Measurements from ENCODE around the gene FUT3. TPM values are rescaled to one million over a fixed set of nuclear protein-coding genes. Genes with fewer than 3 reads are reported as not detected.
A peak's percentile ranks its signal among the peaks of the same experiment; 100 is the strongest.
"Not testable (repeated sequence)": the region's sequence is repeated elsewhere in the genome, so short reads cannot be mapped to it uniquely, and the experiment has no call there.

Gene FUT3
- total RNA-seq, 1 donor from 2014 or later, result 16.1 TPM

- Histone ChIP-seq H3K4me3 (ENCODE audit: low read depth, low read length) (no peak overlapping the region), H3K36me3 (ENCODE audit: control insufficient read depth, insufficient read depth, low read length) (peaks cover 2% of the 10 kb centered on the region), H3K27me3 (ENCODE audit: control insufficient read depth, insufficient read depth, low read length) (peaks cover 3% of the 10 kb centered on the region)
- TF ChIP-seq CTCF (IDR thresholded peaks at IDR 0.05; ENCODE audit: insufficient read depth, low read length, severe bottlenecking), result no peak
- DNase-seq (ENCODE audit: low read depth), result no peak
- FAIRE-seq, result no peak
Observed at GRCh38 chr19:5892772-5893275, 41.6 kb upstream of the FUT3 start.

GRCh38 chr19:5891938-5892771 is 40.9 kb upstream of the FUT3 start:
- FAIRE-seq, result no peak
- Histone ChIP-seq H3K36me3 (ENCODE audit: control insufficient read depth, insufficient read depth, low read length) (peaks cover 2% of the 10 kb centered on the region), H3K27me3 (ENCODE audit: control insufficient read depth, insufficient read depth, low read length) (peaks cover 3% of the 10 kb centered on the region), H3K4me3 (ENCODE audit: low read depth, low read length) (no peak overlapping the region)
- DNase-seq (ENCODE audit: low read depth), result no peak
- peak; percentile 84 for TF ChIP-seq CTCF (IDR thresholded peaks at IDR 0.05; ENCODE audit: insufficient read depth, low read length, severe bottlenecking)

DNA sequence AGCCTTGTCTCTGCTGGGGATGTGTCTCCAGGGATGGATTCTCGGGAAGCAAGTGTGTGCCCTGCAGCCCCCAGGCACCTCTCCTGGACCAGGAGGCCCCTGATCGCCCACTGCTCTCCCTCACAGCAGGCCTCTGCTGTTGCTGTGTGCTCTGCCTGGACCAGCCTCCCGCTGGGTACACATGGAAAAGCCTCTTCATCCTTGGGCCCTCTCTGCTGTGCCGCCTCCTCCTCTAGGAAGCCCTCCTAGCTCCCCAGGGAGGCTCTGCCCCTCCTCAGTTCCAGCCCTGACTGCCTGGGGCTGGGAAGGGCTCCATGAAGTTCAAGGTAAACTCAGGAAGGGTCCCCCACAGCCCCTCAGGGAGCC is 40.3 kb upstream of the FUT3 start:
- Histone ChIP-seq H3K36me3 (ENCODE audit: control insufficient read depth, insufficient read depth, low read length) (peaks cover 2% of the 10 kb centered on the region), H3K27me3 (ENCODE audit: control insufficient read depth, insufficient read depth, low read length) (peaks cover 3% of the 10 kb centered on the region), H3K4me3 (ENCODE audit: low read depth, low read length) (no peak overlapping the region)
- FAIRE-seq (no peak), DNase-seq (ENCODE audit: low read depth) (no peak)
- no peak for TF ChIP-seq CTCF (IDR thresholded peaks at IDR 0.05; ENCODE audit: insufficient read depth, low read length, severe bottlenecking)

DNA sequence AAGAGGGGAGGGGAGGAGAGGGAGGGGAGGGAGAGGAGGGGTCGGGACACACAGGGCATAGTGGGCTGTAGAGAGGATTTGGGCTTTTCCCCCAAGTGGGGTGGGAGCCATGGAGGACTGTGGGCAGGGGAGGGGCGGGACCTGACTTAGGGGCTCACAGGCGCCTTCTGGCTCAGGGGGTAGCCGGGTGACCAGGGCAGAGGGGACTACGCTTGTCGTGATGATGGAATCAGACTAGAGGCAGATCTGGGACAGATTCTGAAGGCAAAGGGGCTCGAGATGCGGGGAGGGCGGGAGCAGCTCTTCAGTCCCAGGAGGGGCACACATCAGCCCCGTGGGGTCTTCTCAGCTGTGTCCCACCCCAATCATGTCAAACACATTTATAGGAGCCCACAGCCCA is 38.9 kb upstream of the FUT3 start:
- peaks cover 3% of the 10 kb centered on the region for H3K27me3 ChIP-seq (ENCODE audit: control insufficient read depth, insufficient read depth, low read length)
- H3K4me3 ChIP-seq (ENCODE audit: low read depth, low read length), result no peak overlapping the region
- TF ChIP-seq CTCF (IDR thresholded peaks at IDR 0.05; ENCODE audit: insufficient read depth, low read length, severe bottlenecking), result no peak
- H3K36me3 ChIP-seq (ENCODE audit: control insufficient read depth, insufficient read depth, low read length), result no peaks in the 10 kb centered on the region
- DNase-seq (ENCODE audit: low read depth) (no peak), FAIRE-seq (no peak)

DNA sequence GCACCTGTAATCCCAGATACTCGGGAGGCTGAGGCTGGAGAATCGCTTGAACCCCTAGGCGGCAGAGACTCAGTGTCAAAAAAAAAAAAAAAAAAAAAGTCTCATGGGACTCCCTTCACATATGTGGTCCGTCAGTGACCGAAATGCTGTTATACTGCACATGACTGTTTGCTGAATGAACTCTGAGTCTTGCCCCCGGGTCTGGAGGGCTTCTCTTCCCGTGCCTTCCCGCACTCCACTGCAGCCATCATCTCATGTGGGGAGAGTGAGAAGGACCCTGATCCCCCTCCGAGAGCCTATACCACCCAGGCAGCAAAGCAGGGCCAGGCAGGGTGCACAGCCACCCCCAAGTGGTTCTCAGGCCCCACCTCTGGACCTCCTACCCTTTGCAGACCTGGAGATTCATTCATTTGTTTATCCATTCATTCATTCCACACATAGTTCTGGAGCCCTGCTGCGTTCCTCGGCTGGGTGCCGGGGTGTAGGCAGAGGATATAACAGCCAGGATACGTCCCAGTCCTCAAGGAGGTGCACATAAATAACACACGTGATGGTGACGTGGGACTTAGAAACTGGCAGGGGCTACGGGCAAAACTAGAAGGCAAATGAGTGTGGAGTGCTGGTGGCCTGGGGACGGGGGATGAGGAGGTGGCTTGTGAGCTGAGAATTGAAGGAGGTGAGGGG is 38.2 kb upstream of the FUT3 start:
- no peak overlapping the region for H3K4me3 ChIP-seq (ENCODE audit: low read depth, low read length)
- H3K36me3 ChIP-seq (ENCODE audit: control insufficient read depth, insufficient read depth, low read length), result no peaks in the 10 kb centered on the region
- DNase-seq (ENCODE audit: low read depth), result no peak
- peaks cover 3% of the 10 kb centered on the region for H3K27me3 ChIP-seq (ENCODE audit: control insufficient read depth, insufficient read depth, low read length)
- no peak for TF ChIP-seq CTCF (IDR thresholded peaks at IDR 0.05; ENCODE audit: insufficient read depth, low read length, severe bottlenecking)
- no peak for FAIRE-seq

- not testable (repeated sequence) for H3K27me3 ChIP-seq (ENCODE audit: control insufficient read depth, insufficient read depth, low read length); H3K36me3 ChIP-seq (ENCODE audit: control insufficient read depth, insufficient read depth, low read length); FAIRE-seq; H3K4me3 ChIP-seq (ENCODE audit: low read depth, low read length)
- peak; percentile 40 for DNase-seq (ENCODE audit: low read depth)
Observed at GRCh38 chr19:5884065-5884811, 33.0 kb upstream of the FUT3 start.

DNA sequence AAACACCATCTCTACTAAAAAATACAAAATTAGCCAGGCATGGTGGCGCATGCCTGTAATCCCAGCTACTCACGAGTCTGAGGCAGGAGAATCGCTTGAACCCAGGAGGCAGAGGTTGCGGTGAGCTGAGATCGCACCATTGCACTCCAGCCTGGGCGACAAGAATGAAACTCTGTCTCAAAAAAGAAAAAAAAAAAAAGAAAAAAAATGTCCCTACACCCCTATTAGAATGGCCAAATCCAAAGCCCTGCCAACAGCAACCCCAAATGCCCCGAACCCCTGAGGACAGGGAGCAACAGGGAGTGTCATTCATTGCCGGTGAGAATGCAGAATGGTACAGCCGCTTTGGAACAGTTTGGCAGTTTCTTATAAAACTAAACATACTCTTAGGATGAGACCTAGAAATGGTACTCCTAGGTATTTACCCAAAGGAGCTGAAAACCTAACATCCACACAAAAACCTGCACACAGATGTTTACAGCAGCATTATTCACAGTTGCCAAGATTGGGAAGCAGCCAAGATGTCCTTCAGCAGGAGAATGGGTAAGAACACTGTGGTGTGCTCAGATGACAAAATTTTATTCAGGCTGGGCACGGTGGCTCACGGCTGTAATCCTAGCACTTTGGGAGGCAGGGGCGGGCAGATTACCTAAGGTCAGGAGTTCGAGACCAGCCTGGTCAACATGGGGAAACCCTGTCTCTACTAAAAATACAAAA is 32.1 kb upstream of the FUT3 start:
- not testable (repeated sequence) for FAIRE-seq; H3K36me3 ChIP-seq (ENCODE audit: control insufficient read depth, insufficient read depth, low read length); H3K27me3 ChIP-seq (ENCODE audit: control insufficient read depth, insufficient read depth, low read length); H3K4me3 ChIP-seq (ENCODE audit: low read depth, low read length)
- DNase-seq (ENCODE audit: low read depth), result peak; percentile 37

Data from bronchial epithelial cell (primary cell).